Gastrocnemius medialis (tissue), 4 donors: ENCODE data around the gene CRHR1.

ENCODE experiments used
- POLR2A ChIP-seq, 2 donors: fragments of 450-650 bp; IDR thresholded peaks; one replicate each; pipeline ENCODE4 v1.6.1; 2017; ENCODE audit warnings: antibody characterized with exemption in 2 of 2, mild to moderate bottlenecking in 2 of 2, moderate library complexity in 2 of 2
- TF ChIP-seq, protein P1 (sequence below), 5 experiments: fragments of 450-650 bp in 3 of 5; fragments of 200-600 bp in 2 of 5; sonication (generic) in 2 of 5; IDR thresholded peaks in 4 of 5; conservative IDR thresholded peaks in 1 of 5; 1 replicate in 4 of 5; 2 replicates in 1 of 5; pipeline ENCODE4 v1.5.1; 2016 to 2019; ENCODE audit warnings: antibody characterized with exemption in 5 of 5, mild to moderate bottlenecking in 3 of 5, moderate library complexity in 3 of 5

- TF ChIP-seq, protein P1, sequence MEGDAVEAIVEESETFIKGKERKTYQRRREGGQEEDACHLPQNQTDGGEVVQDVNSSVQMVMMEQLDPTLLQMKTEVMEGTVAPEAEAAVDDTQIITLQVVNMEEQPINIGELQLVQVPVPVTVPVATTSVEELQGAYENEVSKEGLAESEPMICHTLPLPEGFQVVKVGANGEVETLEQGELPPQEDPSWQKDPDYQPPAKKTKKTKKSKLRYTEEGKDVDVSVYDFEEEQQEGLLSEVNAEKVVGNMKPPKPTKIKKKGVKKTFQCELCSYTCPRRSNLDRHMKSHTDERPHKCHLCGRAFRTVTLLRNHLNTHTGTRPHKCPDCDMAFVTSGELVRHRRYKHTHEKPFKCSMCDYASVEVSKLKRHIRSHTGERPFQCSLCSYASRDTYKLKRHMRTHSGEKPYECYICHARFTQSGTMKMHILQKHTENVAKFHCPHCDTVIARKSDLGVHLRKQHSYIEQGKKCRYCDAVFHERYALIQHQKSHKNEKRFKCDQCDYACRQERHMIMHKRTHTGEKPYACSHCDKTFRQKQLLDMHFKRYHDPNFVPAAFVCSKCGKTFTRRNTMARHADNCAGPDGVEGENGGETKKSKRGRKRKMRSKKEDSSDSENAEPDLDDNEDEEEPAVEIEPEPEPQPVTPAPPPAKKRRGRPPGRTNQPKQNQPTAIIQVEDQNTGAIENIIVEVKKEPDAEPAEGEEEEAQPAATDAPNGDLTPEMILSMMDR (IDR thresholded peaks at IDR 0.05 in 4 of 5, conservative IDR thresholded peaks at IDR 0.05 in 1 of 5) = no peak
- TF ChIP-seq POLR2A (IDR thresholded peaks at IDR 0.05) = no peak
These were observed 3.9 kb downstream of the CRHR1 start for GRCh38 chr17:45788057-45788456.
